Progenitor cell of endocrine pancreas (in vitro differentiated cells): ENCODE measurements around the gene DNER. TPM values are rescaled to one million over a fixed set of nuclear protein-coding genes. Genes with fewer than 3 reads are reported as not detected.

Experiments used
- DNase-seq: peaks from one replicate; pipeline ENCODE4 v3.0.0; 2021; ENCODE audit warnings: low spot score; ENCODE audit not compliant: unreplicated experiment
- H3K27ac Mint-ChIP-seq: 2 replicates; pipeline ENCODE4 v1.8.0; 2021; ENCODE audit warnings: mild to moderate bottlenecking, moderate library complexity, mixed read lengths
- H3K27me3 Mint-ChIP-seq: 2 replicates; pipeline ENCODE4 v1.8.0; 2021; ENCODE audit warnings: mixed read lengths
- H3K36me3 Mint-ChIP-seq: 2 replicates; pipeline ENCODE4 v1.8.0; 2022; ENCODE audit warnings: mixed read lengths; ENCODE audit not compliant: insufficient read depth
- H3K4me1 Mint-ChIP-seq: 2 replicates; pipeline ENCODE4 v1.8.0; 2021; ENCODE audit warnings: low read depth, mixed read lengths
- H3K4me3 Mint-ChIP-seq: 2 replicates; pipeline ENCODE4 v1.8.0; 2021; ENCODE audit warnings: low read depth, mild to moderate bottlenecking, moderate library complexity, mixed read lengths
- H3K9me3 Mint-ChIP-seq: 2 replicates; pipeline ENCODE4 v1.8.0; 2021; ENCODE audit warnings: low read depth, mixed read lengths
- CTCF ChIP-seq: fragments of 200-600 bp; sonication (generic); IDR thresholded peaks from one replicate; pipeline ENCODE4 v1.5.0; 2021; ENCODE audit warnings: antibody characterized with exemption, mild to moderate bottlenecking; ENCODE audit not compliant: unreplicated experiment
- total RNA-seq: library from RNA; stranded (reverse); gene quantifications from 2 replicates; pipeline ENCODE4 v1.2.1, GENCODE V29; 2021

DNER gene
- total RNA-seq, 1 donor from 2014 or later = 0.91 TPM

- no peak for TF ChIP-seq CTCF
These were observed 227.7 kb downstream of the DNER start for GRCh38 chr2:229486673-229487072.

GRCh38 chr2:229485857-229486256 lies 228.5 kb downstream of the DNER start:
- DNase-seq = no peak
- no peaks in the 10 kb centered on the region for H3K36me3 Mint-ChIP-seq
- H3K9me3 Mint-ChIP-seq = peaks cover 6% of the 10 kb centered on the region
- no peak overlapping the region for H3K4me3 Mint-ChIP-seq
- no peak for TF ChIP-seq CTCF
- H3K27me3 Mint-ChIP-seq = no peaks in the 10 kb centered on the region
- no peaks in the 10 kb centered on the region for H3K4me1 Mint-ChIP-seq
- no peak overlapping the region for H3K27ac Mint-ChIP-seq

More at GRCh38 chr2:229486673-229487072, 227.7 kb downstream of the DNER start:
- Mint-ChIP-seq H3K4me1 (no peaks in the 10 kb centered on the region), H3K9me3 (peaks cover 9% of the 10 kb centered on the region), H3K27me3 (no peaks in the 10 kb centered on the region), H3K27ac (no peak overlapping the region), H3K36me3 (no peaks in the 10 kb centered on the region), H3K4me3 (no peak overlapping the region)
- no peak for DNase-seq

- no peak for TF ChIP-seq CTCF
- Mint-ChIP-seq H3K27me3 (no peaks in the 10 kb centered on the region), H3K9me3 (no peaks in the 10 kb centered on the region), H3K4me1 (no peaks in the 10 kb centered on the region), H3K27ac (no peak overlapping the region), H3K4me3 (no peak overlapping the region), H3K36me3 (no peaks in the 10 kb centered on the region)
- DNase-seq = no peak
These were observed 237.0 kb downstream of the DNER start for GRCh38 chr2:229477269-229477755.

GRCh38 chr2:229475778-229476177 lies 238.6 kb downstream of the DNER start:
- Mint-ChIP-seq H3K4me3 (no peak overlapping the region), H3K27ac (no peak overlapping the region), H3K9me3 (no peaks in the 10 kb centered on the region), H3K36me3 (no peaks in the 10 kb centered on the region), H3K4me1 (no peaks in the 10 kb centered on the region), H3K27me3 (no peaks in the 10 kb centered on the region)
- DNase-seq = no peak
- TF ChIP-seq CTCF = no peak

- no peak for DNase-seq
- H3K4me1 Mint-ChIP-seq = no peaks in the 10 kb centered on the region
- no peak for TF ChIP-seq CTCF
- no peaks in the 10 kb centered on the region for H3K9me3 Mint-ChIP-seq
- no peak overlapping the region for H3K4me3 Mint-ChIP-seq
- no peaks in the 10 kb centered on the region for H3K27me3 Mint-ChIP-seq
- H3K36me3 Mint-ChIP-seq = no peaks in the 10 kb centered on the region
- H3K27ac Mint-ChIP-seq = no peak overlapping the region
These were observed 240.2 kb downstream of the DNER start for GRCh38 chr2:229474125-229474524.
